LNCaP clone FGC (cell line): Measurements from ENCODE around the gene ASPSCR1.

Source experiments
- DNase-seq: peaks from one replicate; pipeline ENCODE4 v3.0.0-alpha.2; 2011; ENCODE audit warnings: low read depth
- H3K4me3 ChIP-seq: 2 replicates; pipeline ENCODE4 v1.5.1; 2011; ENCODE audit warnings: mild to moderate bottlenecking, low read depth, low read length, control low read depth
- TF ChIP-seq, protein P1 (sequence below): IDR thresholded peaks from 2 replicates; pipeline ENCODE4 v1.5.1; 2012; ENCODE audit warnings: mild to moderate bottlenecking; ENCODE audit not compliant: control insufficient read depth, insufficient read depth; ENCODE audit errors: extremely low read depth

Gene ASPSCR1

DNA sequence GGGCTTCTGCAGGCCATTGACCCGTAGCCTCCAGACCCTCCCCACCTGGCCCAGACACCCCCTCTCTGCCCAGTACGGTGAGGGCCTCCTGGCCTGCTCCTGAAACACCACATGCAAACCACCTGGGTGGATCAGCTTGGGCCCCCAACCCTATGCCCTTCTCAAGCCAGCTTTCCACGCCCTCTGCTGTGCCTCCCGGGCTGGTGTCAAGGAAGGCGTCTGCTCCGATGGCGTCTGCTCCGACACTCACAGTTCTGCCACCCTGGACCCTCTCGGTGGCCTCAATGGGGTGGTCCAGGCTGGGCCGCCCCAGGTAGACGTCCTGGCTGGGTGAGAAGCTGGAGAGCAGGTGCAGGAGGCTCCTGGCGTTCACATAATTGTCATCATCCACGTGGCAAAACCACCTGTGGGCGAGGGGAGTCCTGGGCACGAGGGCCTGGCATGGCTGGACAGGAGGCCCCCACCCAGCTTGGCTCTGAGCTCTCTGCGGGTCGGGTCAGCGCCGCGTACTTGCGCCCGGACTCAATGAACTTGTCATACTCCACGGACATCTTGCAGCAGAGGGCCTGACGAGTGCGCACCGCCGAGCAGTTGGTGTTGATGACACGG lies 72.8 kb downstream of the ASPSCR1 start:
- H3K4me3 ChIP-seq: peak overlapping the region; percentile 89
- TF ChIP-seq, protein P1, sequence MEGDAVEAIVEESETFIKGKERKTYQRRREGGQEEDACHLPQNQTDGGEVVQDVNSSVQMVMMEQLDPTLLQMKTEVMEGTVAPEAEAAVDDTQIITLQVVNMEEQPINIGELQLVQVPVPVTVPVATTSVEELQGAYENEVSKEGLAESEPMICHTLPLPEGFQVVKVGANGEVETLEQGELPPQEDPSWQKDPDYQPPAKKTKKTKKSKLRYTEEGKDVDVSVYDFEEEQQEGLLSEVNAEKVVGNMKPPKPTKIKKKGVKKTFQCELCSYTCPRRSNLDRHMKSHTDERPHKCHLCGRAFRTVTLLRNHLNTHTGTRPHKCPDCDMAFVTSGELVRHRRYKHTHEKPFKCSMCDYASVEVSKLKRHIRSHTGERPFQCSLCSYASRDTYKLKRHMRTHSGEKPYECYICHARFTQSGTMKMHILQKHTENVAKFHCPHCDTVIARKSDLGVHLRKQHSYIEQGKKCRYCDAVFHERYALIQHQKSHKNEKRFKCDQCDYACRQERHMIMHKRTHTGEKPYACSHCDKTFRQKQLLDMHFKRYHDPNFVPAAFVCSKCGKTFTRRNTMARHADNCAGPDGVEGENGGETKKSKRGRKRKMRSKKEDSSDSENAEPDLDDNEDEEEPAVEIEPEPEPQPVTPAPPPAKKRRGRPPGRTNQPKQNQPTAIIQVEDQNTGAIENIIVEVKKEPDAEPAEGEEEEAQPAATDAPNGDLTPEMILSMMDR: no peak
- DNase-seq: no peak

DNA sequence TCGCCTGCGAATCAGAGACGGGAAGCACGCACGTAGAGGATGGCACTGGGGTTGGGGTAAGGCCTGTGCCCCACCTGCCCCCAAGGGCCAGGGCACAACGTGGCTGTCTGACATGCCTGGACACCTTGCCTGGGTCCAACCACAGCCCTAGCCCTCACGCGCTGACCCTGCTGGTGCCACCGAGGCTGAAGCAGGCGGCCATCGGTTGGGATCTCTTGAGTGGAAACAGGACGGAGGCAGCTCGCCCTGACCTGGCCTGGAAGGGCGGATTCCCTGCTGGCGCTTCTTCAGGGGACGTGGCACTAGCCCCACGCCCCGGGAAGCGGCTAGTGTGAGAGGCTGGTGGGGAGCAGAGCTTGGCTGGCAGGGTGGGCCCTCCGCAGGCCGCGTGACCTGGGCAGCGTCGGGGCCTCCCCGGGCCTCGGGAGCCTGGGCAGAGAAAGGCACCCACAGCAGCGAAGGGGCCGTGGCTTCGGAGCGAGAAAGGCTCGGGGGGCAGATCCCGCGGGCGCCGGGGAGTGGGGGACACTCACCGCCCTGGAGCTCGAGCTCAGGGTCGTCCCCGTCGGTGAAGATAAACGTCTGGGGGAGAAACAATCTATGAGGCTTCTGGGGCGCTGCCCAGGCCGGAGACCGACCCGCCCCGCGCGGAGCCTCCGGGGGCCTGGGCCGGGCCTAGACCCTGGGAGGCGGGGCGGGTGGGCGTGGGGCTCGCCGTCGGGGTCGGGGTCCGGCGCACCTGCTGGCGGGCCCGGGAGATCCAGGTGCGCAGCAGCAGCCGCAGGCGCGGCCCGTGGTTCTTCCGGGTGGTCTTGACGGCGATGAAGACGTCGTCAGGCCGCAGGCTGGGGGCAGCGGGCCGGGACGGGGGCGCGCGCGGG lies 73.6 kb downstream of the ASPSCR1 start:
- peak overlapping the region; percentile 89 for H3K4me3 ChIP-seq
- TF ChIP-seq, protein P1: no peak
- DNase-seq: no peak

DNA sequence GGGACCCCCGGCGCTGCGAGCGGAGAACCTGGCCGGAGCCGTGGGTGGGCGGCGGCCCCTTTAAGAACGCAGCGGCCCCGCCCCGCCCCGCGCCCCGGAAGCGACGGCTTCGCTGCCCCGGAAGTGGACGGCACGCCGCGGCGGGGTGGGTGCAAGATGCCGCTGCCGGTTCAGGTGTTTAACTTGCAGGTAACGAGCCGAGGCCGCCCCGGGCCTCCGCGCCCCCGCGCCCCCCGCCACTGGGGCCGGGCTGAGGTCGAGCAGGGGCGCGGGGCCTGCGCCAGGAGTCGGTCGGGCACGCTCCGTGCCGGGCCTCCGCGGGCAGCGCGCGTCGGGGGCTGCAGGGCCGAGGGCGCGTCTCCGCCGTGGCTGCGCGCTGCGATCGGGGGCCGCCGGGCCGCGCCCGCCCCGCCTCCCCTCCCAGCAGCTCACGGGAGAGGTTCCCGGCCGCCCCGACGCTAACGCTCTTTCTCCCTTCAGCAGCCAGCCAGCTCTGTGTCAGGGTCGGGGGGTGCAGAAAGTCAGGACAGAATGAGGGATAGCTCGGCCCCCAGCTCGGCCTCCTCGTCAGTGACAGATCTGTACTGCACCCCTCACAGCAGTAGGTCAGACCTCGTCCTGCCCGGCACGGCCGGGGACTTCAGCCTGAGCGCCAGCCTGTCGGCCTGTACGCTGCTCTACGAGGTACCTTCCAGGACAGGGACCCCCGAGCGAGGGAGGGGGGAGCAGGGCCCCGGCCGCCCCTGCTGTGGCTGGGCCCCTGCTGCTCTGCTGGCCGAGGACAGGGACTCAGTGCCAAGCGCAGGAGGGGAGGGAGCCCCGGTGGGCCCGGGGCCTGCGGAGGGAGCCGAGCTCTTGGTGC lies 74.6 kb downstream of the ASPSCR1 start, which contains the start of the genes GPS1 and RFNG:
TSS of gene GPS1 (plus strand) at position 123 of the 862 bp plus-strand sequence. CDS start at position 157, 34 bp downstream.
TSS of gene RFNG (minus strand) at position 36 of the 862 bp plus-strand sequence. CDS start 45 bp downstream, outside the sequence.
- TF ChIP-seq, protein P1: no peak
- no peak for DNase-seq
- peak within 1 kb of the TSS; percentile 89 for H3K4me3 ChIP-seq

DNA sequence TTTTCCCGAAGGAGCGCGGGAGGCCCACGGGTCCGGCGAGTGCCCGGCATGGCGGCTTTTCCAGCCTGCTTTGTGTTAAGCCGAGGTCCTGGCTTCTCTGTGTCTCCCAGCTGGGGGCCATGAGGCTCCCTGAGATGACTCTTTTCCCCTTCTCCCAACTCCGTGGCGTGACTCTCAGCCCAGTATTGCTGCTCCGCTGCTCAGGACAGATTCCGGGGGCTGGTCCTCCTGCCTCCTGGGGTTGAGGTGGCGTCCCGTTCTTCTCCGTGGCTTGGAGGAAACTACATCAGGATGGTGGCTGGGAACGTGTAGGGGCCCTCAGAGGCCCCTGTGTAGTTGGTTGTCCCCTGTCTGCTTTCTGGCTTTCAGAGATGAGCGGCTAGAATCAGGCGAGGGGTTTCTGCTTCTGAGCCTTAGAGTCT lies 75.2 kb downstream of the ASPSCR1 start:
- peak overlapping the region; percentile 89 for H3K4me3 ChIP-seq
- TF ChIP-seq, protein P1: no peak
- DNase-seq: no peak

DNA sequence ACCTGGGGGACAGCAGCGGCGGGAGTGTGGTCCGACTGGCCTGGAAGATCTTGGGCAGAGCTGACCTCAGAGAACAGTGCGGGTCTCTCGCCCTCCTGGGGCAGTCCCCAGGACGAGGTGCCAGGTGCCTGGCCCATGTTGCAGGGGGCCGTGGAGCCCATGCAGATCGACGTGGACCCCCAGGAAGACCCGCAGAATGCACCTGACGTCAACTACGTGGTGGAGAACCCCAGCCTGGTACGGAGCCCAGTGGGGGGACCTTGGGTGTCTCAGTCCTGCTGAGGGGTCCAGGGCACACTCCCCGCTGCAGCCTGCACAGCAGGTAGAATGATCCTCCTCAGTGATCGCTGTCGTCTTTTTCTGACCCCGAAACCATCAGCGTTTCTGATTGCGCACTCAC lies 75.7 kb downstream of the ASPSCR1 start:
- peak overlapping the region; percentile 89 for H3K4me3 ChIP-seq
- TF ChIP-seq, protein P1: no peak
- no peak for DNase-seq

DNA sequence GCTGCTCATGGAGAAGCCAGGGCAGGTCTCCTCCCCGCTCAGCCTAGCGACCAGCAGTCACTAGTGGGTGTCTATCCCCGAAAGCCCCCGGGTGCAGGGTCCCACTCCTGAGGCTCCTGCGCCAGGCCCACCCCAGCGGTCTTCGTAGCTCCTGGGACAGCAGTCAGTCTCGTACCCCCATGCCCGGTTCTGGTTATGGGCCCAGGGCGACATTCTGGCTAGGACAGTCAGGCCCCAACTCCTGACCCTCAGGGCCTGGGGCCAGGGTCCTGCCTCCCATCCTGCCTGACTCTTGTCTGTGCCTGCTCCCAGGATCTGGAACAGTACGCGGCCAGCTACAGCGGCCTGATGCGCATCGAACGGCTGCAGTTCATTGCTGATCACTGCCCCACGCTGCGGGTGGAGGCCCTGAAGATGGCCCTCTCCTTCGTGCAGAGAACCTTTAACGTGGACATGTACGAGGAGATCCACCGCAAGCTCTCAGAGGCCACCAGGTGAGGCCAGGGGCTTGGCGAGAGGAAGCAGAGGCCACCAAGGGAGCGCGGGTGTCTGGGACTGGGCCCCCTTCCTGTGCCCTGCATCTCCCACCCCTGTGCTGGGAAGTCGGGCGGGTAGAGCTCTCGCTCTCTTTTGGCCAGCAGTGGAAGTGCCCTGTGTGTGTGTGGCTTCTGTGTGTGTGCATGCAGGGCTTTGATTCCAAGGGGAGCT lies 76.3 kb downstream of the ASPSCR1 start:
- TF ChIP-seq, protein P1: no peak
- H3K4me3 ChIP-seq: no peak overlapping the region
- no peak for DNase-seq
